Stimulated activated CD4-positive, alpha-beta T cell treated with anti-CD3 and anti-CD28 coated beads, Interleukin-2, amount 100 ng/mL, for 4 hours (primary cell): ENCODE measurements around the gene UBTD2.

ENCODE experiments used
- DNase-seq: peaks from one replicate; pipeline ENCODE4 v3.0.0-alpha.2; 2020; ENCODE audit warnings: low read depth

The UBTD2 gene

GRCh38 chr5:172169216-172169615 is 114.3 kb downstream of the UBTD2 start:
- DNase-seq: no peak

- no peak for DNase-seq
Measured at GRCh38 chr5:172168311-172168710, 115.3 kb downstream of the UBTD2 start.

- DNase-seq: no peak
Measured at GRCh38 chr5:172167895-172168294, 115.7 kb downstream of the UBTD2 start.

GRCh38 chr5:172166030-172166826 is 117.3 kb downstream of the UBTD2 start:
- DNase-seq: no peak

- DNase-seq: no peak
Measured at GRCh38 chr5:172165465-172165864, 118.1 kb downstream of the UBTD2 start.

GRCh38 chr5:172164769-172165212 is 118.8 kb downstream of the UBTD2 start:
- DNase-seq: no peak

GRCh38 chr5:172163346-172163745 is 120.2 kb downstream of the UBTD2 start:
- DNase-seq: no peak

- DNase-seq: no peak
Measured at GRCh38 chr5:172162987-172163343, 120.6 kb downstream of the UBTD2 start.

- DNase-seq: no peak
Measured at GRCh38 chr5:172162323-172162986, 121.1 kb downstream of the UBTD2 start.

- no peak for DNase-seq
Measured at GRCh38 chr5:172160506-172160905, 123.1 kb downstream of the UBTD2 start.
